Stimulated activated effector memory CD8-positive, alpha-beta T cell treated with anti-CD3 and anti-CD28 coated beads, Interleukin-12 subunit alpha, Interleukin-12 subunit beta, amount 100 ng/mL, for 72 hours (primary cell): ENCODE measurements around the gene IFNGR2.
A peak's percentile ranks its signal among the peaks of the same experiment; 100 is the strongest.
"Not testable (repeated sequence)": the region's sequence is repeated elsewhere in the genome, so short reads cannot be mapped to it uniquely, and the experiment has no call there.

ENCODE experiments used
- ATAC-seq: fragments of 150-1000 bp; cut with Tn5 transposase; 2 replicates; pipeline ENCODE4 v1.10.0; 2021
- DNase-seq, 2 donors: peaks; one replicate each; pipeline ENCODE4 v3.0.0; 2021 to 2022; ENCODE audit warnings: low spot score in 2 of 2
- H3K27ac Mint-ChIP-seq: one replicate; pipeline ENCODE4 v1.8.0; 2022; ENCODE audit warnings: mild to moderate bottlenecking, mixed read lengths
- H3K36me3 Mint-ChIP-seq: one replicate; pipeline ENCODE4 v1.8.0; 2022; ENCODE audit warnings: mild to moderate bottlenecking, mixed read lengths
- H3K4me1 Mint-ChIP-seq: one replicate; pipeline ENCODE4 v1.8.0; 2022; ENCODE audit warnings: mixed read lengths
- H3K4me3 Mint-ChIP-seq: one replicate; pipeline ENCODE4 v1.8.0; 2022; ENCODE audit warnings: mild to moderate bottlenecking, mixed read lengths
- H3K9me3 Mint-ChIP-seq: one replicate; pipeline ENCODE4 v1.8.0; 2022; ENCODE audit warnings: mixed read lengths

Gene IFNGR2

DNA sequence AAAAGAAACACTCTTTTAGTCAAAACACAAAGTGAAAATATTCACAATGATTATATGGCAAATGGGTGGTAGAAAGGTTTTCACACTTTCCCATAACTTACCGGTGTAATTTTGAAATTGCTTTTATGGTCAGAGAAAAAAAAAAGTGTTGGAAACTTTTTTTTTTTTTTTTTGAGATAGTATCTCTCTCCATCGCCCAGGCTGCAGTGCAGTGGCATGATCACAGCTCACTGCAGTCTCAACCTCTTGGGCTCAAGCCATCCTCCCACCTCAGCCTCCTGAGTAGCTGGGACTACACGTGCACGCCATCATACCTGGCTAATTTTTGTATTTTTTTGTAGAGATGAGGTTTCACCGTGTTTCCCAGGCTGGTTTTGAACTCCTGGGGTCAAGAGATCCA is 3.3 kb downstream of the IFNGR2 start:
- Mint-ChIP-seq H3K4me1 (peaks cover 12% of the 10 kb centered on the region), H3K36me3 (no peaks in the 10 kb centered on the region), H3K4me3 (no peak overlapping the region), H3K27ac (no peak overlapping the region), H3K9me3 (no peaks in the 10 kb centered on the region)
- ATAC-seq = peak; percentile 56
- no peak for DNase-seq

DNA sequence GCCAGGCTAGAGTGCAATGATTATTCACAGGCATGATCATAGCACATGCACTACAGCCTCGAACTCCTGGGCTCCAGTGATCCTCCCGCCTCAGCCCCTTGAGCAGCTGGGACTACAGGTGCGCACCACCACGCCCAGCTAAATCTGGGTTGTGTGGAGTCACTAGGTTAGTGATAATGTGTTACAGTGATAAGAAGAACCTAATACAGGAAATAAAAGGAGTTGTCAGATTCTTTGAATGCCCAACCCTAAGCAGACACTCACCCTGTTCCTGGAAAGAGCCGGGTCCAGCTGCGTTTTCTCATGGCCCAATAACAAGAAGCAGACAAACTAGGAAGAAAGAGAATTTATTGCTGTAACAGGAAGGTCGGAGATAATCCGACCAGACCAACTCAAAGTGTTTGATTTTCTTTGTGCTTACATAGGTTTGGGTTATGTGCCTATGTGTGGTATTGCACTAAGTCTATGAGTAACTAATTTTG is 8.8 kb downstream of the IFNGR2 start:
- Mint-ChIP-seq H3K4me3 (no peak overlapping the region), H3K36me3 (peaks cover under 1% of the 10 kb centered on the region), H3K27ac (no peak overlapping the region), H3K9me3 (no peaks in the 10 kb centered on the region), H3K4me1 (no peaks in the 10 kb centered on the region)
- DNase-seq (no peak), ATAC-seq (no peak)

DNA sequence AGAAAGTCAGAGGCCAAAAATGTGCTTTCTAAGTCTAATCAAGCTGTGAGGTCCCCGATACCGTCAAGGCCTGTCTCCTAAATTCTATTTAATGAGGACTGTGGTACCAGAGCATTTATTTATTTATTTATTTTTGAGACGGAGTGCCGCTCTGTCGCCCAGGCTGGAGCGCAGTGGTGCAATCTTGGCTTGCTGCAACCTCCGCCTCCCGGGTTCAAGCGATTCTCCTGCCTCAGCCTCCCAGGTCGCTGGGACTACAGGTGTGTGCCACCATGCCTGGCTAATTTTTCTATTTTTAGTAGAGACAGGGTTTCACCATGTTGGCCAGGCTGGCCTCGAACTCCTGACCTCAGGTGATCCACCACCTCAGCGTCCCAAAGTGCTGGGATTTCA is 9.2 kb downstream of the IFNGR2 start:
- not testable (repeated sequence) for DNase-seq, H3K9me3 Mint-ChIP-seq, H3K27ac Mint-ChIP-seq, ATAC-seq, H3K36me3 Mint-ChIP-seq, H3K4me1 Mint-ChIP-seq, H3K4me3 Mint-ChIP-seq

DNA sequence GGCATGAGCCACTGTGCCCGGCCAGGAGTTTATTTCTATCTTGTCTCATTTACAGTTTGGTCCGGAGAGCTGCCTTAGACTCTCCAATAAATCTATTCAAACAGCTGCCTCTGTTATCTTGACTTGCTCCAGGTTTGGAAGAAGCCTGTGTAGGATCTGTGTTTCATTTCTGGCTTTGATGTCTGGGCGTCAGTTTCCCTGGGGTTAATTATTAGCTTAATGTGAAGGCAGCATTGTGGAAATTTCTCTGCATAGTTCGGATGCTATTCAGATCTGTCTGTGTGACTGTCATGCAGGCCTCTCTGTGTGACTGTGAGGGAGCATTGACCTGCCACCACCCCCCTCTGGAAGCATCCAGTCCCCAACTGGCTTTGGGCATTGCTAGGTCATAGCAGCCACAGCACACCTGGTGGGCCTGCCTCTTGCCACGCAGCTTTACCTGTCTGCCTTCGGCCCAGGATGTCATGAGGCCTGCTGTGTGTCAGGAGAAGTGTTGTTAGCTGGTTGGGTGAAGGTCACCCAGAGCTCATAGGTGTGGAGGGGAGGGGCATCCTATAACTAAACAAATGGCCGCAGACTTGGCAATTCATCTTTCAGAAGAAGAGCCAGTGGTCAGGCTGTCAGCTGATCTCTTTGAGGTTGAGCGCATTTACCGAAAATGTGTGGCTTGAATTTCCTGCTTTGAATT is 9.8 kb downstream of the IFNGR2 start:
- peaks cover 6% of the 10 kb centered on the region for H3K36me3 Mint-ChIP-seq
- H3K27ac Mint-ChIP-seq = no peak overlapping the region
- no peak for DNase-seq
- H3K9me3 Mint-ChIP-seq = no peaks in the 10 kb centered on the region
- no peak overlapping the region for H3K4me3 Mint-ChIP-seq
- ATAC-seq = no peak
- H3K4me1 Mint-ChIP-seq = no peaks in the 10 kb centered on the region

DNA sequence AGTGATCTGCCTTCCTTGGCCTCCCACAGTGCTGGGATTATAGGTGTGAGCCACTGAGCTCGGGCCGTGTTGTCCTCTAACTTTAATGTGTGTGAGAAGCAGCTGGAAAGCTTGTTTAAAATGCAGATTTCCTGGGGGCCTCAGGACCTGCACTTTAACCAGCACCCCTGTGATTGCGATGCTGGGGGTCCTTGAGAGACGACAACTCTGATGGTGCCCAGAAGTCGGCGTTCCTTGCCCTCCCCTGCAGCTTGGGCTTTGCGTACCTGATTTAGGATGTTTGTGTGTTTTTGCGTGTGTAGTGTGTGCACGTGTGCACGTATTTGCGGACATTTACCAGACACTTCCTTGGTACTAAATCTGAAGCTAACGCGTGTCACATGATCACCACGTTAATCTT is 10.9 kb downstream of the IFNGR2 start:
- Mint-ChIP-seq H3K4me3 (no peak overlapping the region), H3K36me3 (peaks cover 6% of the 10 kb centered on the region), H3K27ac (no peak overlapping the region), H3K4me1 (no peaks in the 10 kb centered on the region), H3K9me3 (no peaks in the 10 kb centered on the region)
- DNase-seq (no peak), ATAC-seq (no peak)

DNA sequence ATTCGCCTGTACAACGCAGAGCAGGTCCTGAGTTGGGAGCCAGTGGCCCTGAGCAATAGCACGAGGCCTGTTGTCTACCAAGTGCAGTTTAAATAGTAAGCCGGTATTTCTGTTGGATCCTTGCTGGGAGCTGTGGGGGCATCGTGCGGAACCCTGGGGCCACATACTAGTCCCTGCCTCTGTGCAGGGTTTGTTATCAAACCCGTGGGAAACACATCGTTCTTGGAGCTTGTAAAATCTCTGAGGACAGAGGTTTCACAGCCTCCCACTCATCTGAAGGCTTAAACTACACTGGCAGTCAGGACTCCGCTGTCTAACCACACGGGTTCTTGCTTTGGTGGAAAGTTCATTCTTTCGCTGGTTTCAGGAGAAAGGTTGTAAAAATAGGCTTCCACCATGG is 11.7 kb downstream of the IFNGR2 start:
- DNase-seq (no peak), ATAC-seq (no peak)
- Mint-ChIP-seq H3K9me3 (no peaks in the 10 kb centered on the region), H3K27ac (no peak overlapping the region), H3K36me3 (peaks cover 6% of the 10 kb centered on the region), H3K4me3 (no peak overlapping the region), H3K4me1 (no peaks in the 10 kb centered on the region)

DNA sequence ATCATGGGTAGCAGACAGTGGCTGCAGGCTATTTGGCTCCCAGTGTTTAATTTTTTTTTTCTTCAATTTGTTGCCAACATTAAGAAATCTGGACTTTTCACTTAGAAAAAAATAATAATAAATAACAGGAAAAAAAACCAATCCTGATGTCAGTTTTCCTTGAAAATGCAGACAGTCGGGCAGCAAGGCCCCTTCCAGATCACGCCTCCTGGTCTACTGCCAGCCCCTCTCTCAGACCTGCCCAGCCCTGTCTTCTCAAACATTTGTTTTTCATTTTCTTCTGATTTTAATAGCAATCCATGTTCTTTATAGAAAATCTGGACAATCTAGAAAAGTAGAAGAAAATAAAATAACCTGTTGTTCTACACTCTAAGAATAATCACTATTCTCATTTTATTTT is 15.5 kb downstream of the IFNGR2 start:
- peaks cover 12% of the 10 kb centered on the region for H3K36me3 Mint-ChIP-seq

DNA sequence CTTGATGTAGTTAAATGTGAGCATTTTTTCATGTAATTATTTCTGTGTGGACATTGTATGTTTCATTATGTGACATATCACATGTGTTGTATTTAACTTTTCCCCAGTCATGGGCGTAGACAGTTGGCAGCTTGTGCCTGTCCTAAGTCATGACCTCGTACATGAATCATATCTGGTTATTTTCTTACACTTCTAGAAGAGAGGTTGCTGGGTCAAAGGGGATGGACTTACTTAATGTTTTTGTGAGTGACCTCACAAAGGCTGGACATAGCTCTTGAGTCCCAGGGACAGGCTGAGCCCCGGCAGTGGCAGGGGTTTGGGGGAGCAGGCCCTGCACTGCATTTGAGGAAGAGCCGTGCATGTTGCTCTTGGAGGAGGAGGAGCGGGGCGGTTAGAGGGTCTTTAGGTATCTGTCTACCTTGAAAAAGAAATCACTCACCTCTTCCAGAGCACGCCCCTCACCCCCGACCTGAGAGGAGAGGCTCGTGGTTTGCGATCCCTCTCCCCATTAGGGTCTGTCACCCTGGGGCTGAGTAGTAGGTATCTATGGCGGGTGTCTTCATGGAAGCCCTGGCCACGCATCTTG is 16.4 kb downstream of the IFNGR2 start:
- Mint-ChIP-seq H3K4me3 (no peak overlapping the region), H3K9me3 (no peaks in the 10 kb centered on the region), H3K27ac (no peak overlapping the region), H3K36me3 (peaks cover 12% of the 10 kb centered on the region), H3K4me1 (no peaks in the 10 kb centered on the region)
- ATAC-seq (no peak), DNase-seq (no peak)

More for the DNA sequence above, 15.5 kb downstream of the IFNGR2 start:
- Mint-ChIP-seq H3K4me1 (no peaks in the 10 kb centered on the region), H3K4me3 (no peak overlapping the region), H3K9me3 (no peaks in the 10 kb centered on the region), H3K27ac (no peak overlapping the region)
- ATAC-seq (no peak), DNase-seq (no peak)

DNA sequence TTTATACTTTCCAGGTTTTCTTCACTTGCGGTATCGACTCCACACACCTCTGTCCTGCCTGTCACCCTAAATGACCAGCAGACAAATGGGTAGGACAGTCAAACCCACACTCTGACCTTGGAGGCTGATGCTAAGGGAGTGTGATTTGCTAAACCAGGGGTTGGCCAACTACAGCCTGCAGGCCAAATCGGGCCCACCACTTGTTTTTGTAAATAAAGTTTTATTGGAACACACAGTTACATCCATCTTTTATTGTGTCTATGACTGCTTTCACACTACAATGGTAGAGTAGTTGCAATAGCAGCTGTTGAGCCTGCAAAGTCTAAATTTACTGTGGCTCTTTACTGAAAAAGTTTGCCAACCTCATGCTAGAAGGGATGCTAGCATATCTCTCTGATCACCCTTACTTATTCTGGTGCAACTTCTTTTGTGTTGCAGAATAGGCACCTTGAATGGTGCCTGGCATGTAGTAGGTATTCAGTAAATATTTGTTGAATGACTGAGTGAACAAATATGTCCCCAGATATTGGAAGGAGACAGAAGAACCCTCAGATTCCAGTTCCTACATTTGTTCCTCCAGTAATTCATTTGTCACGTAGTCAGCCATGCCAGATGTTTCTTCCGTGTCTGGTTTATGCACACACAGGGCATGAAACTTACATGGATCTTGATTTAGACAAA is 18.6 kb downstream of the IFNGR2 start:
- Mint-ChIP-seq H3K27ac (no peak overlapping the region), H3K4me3 (no peak overlapping the region), H3K4me1 (no peaks in the 10 kb centered on the region), H3K9me3 (no peaks in the 10 kb centered on the region), H3K36me3 (peaks cover 12% of the 10 kb centered on the region)
- no peak for ATAC-seq
- DNase-seq = no peak

DNA sequence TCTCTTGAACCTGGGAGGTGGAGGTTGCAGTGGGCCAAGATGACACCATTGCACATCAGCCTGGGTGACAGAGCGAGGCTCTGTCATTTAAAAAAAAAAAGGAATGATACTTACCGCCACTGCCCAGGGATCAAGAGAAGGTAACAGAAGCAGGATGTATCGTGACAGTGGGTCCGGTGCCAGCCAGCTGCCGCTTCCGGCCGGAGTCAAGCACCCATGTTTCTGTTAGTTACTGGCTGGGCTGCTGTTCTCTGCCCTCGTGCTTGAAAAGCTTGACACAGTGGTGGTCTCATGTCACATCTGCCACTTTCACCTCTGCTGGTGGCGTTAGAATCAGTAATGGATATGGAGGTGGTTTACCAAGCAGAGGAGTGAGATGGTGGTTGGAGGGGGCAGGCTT is 21.0 kb downstream of the IFNGR2 start:
- DNase-seq (no peak), ATAC-seq (no peak)
- Mint-ChIP-seq H3K4me3 (no peak overlapping the region), H3K9me3 (no peaks in the 10 kb centered on the region), H3K4me1 (no peaks in the 10 kb centered on the region), H3K36me3 (peaks cover 13% of the 10 kb centered on the region), H3K27ac (no peak overlapping the region)

DNA sequence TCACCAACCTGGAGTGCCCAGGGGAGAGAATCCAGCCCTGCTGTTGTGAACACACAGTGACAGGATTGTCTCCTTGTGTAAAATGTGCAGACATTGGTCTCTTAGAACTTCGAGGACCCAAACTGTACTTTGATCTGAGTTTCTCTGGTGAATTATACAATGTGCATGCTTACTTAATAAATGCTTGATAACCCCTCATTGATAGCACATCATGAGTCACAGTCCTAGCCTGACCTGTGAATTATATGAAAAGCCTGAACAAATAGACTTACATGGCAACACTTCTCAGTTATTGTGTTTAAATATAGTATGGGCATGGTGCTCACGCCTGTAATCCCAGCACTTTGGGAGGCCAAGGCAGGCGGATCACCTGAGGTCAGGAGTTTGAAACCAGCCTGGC is 22.6 kb downstream of the IFNGR2 start:
- no peak overlapping the region for H3K27ac Mint-ChIP-seq
- DNase-seq = no peak
- no peak overlapping the region for H3K4me3 Mint-ChIP-seq
- no peaks in the 10 kb centered on the region for H3K9me3 Mint-ChIP-seq
- no peak for ATAC-seq
- no peaks in the 10 kb centered on the region for H3K4me1 Mint-ChIP-seq
- H3K36me3 Mint-ChIP-seq = peaks cover 18% of the 10 kb centered on the region

DNA sequence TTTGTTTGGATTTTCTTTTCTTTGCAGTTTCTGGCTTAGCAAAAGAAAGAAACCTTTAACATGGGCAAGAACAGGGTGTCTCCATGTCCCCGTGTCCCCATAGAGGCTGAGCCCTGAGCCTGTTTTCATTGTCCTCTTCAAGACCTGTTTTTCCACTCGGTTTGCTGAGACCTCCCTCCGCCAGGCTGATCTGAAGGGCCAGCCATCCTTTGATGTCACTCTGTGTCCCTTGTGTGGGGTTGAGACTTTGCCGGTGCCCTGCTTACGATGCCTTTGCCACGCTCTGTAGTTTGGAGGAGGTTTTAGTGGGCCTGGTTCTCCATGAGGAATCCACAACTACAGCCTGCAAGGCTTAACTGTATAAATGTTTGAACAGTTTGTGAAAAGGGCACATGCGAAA is 23.8 kb downstream of the IFNGR2 start:
- DNase-seq (no peak), ATAC-seq (no peak)
- H3K36me3 Mint-ChIP-seq = peaks cover 28% of the 10 kb centered on the region
- no peak overlapping the region for H3K27ac Mint-ChIP-seq
- H3K4me1 Mint-ChIP-seq = no peaks in the 10 kb centered on the region
- no peak overlapping the region for H3K4me3 Mint-ChIP-seq
- no peaks in the 10 kb centered on the region for H3K9me3 Mint-ChIP-seq

DNA sequence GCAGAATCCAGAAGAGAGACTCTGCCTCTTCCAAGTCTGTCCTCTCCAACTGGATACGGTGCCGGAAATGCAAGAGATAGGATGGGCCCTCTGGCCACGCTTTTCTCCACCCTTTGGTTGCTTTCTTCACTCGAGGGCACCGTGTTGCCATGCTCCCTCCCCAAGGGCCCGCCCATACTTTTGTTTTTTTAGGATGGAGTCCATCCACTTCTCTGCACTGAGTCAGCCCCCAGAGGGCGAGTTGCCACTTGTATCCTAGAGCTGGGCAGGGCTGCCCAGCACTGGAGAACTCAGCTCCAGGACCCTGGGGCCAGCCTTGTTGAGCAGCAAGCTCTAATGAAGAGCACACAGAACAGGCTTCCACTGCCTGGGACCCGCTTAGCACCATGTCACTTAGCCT is 25.5 kb downstream of the IFNGR2 start:
- Mint-ChIP-seq H3K4me3 (no peak overlapping the region), H3K27ac (no peak overlapping the region), H3K36me3 (peaks cover 35% of the 10 kb centered on the region), H3K4me1 (peaks cover 7% of the 10 kb centered on the region), H3K9me3 (no peaks in the 10 kb centered on the region)
- ATAC-seq (no peak), DNase-seq (no peak)

DNA sequence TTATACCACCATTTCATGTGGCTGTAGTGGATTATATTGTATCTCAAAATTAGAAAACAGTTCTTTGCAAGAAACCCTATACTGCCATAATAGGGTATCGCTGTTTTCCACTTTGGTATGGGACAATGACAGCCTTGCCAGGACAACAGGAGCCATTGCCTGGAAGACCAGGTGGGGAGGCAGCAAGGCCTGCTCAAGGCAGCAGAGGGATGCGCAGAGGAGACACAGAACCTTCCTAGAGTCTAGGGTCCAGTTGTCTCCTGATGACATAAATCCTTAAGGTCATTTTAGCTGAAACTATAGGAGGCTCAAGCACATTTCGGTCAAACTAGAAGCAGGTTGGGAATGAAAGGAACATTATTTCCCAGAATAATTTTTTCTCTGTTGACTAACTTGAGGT is 27.6 kb downstream of the IFNGR2 start:
- Mint-ChIP-seq H3K9me3 (no peaks in the 10 kb centered on the region), H3K36me3 (peaks cover 53% of the 10 kb centered on the region), H3K4me1 (peaks cover 22% of the 10 kb centered on the region), H3K27ac (no peak overlapping the region), H3K4me3 (no peak overlapping the region)
- DNase-seq = no peak
- ATAC-seq = no peak

DNA sequence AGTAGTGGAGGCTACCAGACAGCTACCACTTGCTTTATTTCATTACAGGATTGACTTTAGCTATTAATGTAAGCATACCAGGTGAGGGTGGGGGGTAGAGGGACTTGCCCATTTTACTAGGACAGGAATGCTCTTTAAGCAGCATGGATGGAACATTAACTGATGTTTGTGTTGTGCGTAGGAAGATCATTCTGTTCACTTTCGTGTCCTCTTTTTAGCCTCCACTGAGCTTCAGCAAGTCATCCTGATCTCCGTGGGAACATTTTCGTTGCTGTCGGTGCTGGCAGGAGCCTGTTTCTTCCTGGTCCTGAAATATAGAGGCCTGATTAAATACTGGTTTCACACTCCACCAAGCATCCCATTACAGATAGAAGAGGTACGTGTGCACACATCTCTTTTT is 29.3 kb downstream of the IFNGR2 start:
- Mint-ChIP-seq H3K36me3 (peaks cover 62% of the 10 kb centered on the region), H3K4me1 (peaks cover 22% of the 10 kb centered on the region), H3K9me3 (no peaks in the 10 kb centered on the region), H3K27ac (no peak overlapping the region), H3K4me3 (no peak overlapping the region)
- no peak for ATAC-seq
- DNase-seq = no peak

DNA sequence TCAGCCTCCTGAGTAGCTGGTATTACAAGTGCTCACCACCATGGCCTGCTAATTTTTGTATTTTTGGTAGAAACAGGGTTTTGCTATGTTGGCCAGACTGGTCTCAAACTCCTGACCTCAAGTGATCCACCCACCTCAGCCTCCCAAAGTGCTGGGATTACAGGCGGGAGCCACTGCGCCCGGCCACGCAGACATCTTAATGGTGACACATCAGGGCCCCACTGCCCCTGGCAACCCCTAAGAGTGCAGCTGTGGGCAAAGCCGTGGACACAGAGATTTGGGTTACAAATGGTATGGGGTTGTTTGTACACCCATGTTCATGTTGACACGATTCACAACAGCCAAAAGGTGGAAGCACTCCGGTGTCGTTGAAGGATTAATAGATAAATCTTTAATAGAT is 29.8 kb downstream of the IFNGR2 start:
- Mint-ChIP-seq H3K4me3 (no peak overlapping the region), H3K27ac (no peak overlapping the region), H3K36me3 (peaks cover 64% of the 10 kb centered on the region), H3K4me1 (peaks cover 22% of the 10 kb centered on the region), H3K9me3 (no peaks in the 10 kb centered on the region)
- DNase-seq (no peak), ATAC-seq (no peak)
